Measurements from ENCODE around the gene KRT73. TPM values are rescaled to one million over a fixed set of nuclear protein-coding genes. Genes with fewer than 3 reads are reported as not detected.

KRT73 gene
- total RNA-seq, 1 donor from 2014 or later: 0.52 TPM

DNA sequence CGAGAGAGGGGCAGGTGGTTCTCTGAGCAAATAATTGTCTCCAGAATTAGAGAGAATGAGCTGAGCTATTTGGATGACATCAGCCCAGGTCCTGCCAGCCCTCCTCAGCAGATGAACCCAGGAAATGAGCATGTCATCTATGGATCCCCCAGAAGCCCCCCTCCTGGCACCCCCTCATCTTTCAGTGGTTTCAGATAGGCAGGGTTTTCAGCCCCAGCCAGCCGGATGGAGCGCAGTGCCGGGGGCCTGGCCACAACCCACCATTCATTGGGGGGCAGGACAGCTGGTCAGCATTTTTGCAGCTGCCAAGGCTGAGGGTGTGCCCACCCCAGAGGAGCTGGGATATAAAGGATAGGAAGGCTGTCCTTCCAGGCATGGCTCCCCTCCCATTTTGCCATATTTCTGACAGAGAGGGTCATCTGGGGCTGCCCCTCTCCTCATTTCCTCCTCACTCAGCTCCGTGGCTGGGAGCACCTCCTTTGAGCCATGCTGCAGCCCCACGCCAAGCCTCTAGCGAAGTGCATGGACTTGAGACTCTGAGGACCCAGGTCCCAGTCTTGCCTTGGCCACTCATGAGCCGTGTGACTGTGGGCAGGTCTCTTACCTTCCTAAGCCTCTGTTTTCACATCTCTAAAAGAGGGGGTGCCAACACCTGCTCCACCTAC lies 59.4 kb downstream of the KRT73 start:
- Histone ChIP-seq H3K4me1 (no peaks in the 10 kb centered on the region), H3K27me3 (peaks cover 46% of the 10 kb centered on the region), H3K9me3 (no peaks in the 10 kb centered on the region), H3K27ac (no peak overlapping the region), H3K4me3 (no peak overlapping the region), H3K36me3 (no peaks in the 10 kb centered on the region)
- DNase-seq: no peak
- TF ChIP-seq, protein P1, sequence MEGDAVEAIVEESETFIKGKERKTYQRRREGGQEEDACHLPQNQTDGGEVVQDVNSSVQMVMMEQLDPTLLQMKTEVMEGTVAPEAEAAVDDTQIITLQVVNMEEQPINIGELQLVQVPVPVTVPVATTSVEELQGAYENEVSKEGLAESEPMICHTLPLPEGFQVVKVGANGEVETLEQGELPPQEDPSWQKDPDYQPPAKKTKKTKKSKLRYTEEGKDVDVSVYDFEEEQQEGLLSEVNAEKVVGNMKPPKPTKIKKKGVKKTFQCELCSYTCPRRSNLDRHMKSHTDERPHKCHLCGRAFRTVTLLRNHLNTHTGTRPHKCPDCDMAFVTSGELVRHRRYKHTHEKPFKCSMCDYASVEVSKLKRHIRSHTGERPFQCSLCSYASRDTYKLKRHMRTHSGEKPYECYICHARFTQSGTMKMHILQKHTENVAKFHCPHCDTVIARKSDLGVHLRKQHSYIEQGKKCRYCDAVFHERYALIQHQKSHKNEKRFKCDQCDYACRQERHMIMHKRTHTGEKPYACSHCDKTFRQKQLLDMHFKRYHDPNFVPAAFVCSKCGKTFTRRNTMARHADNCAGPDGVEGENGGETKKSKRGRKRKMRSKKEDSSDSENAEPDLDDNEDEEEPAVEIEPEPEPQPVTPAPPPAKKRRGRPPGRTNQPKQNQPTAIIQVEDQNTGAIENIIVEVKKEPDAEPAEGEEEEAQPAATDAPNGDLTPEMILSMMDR (IDR thresholded peaks at IDR 0.05): no peak
- ATAC-seq: no peak
- intact Hi-C loops (cut with DNase I): no loop called here

Other genes with a start within 250 kb of the KRT73 start
- gene KRT84, start 232.9 kb downstream of the KRT73 start, total RNA-seq: not detected
- gene KRT82, start 212.2 kb downstream of the KRT73 start, total RNA-seq: not detected
- not detected for gene KRT75, start 184.2 kb downstream of the KRT73 start, total RNA-seq
- not detected for gene KRT6B, start 166.4 kb downstream of the KRT73 start, total RNA-seq
- gene KRT6C, start 144.8 kb downstream of the KRT73 start, total RNA-seq: not detected
- gene KRT6A, start 125.3 kb downstream of the KRT73 start, total RNA-seq: 3.0 TPM
- 8.8 TPM for gene KRT5, start 98.2 kb downstream of the KRT73 start, total RNA-seq
- gene KRT71, start 65.4 kb downstream of the KRT73 start, total RNA-seq: not detected
- not detected for gene KRT74, start 44.7 kb downstream of the KRT73 start, total RNA-seq
- gene KRT72, start 17.1 kb downstream of the KRT73 start, total RNA-seq: not detected
- not detected for gene KRT2, start 33.7 kb upstream of the KRT73 start, total RNA-seq
- gene KRT1, start 61.8 kb upstream of the KRT73 start, total RNA-seq: 3.5 TPM
- not detected for gene KRT77, start 85.0 kb upstream of the KRT73 start, total RNA-seq
- gene KRT76, start 158.8 kb upstream of the KRT73 start, total RNA-seq: not detected
- not detected for gene KRT3, start 177.6 kb upstream of the KRT73 start, total RNA-seq
- 6.8 TPM for gene KRT4, start 195.6 kb upstream of the KRT73 start, total RNA-seq
- 5.4 TPM for gene KRT79, start 215.8 kb upstream of the KRT73 start, total RNA-seq
- gene KRT78, start 230.4 kb upstream of the KRT73 start, total RNA-seq: not detected

All from upper lobe of right lung (tissue), 1 donor.